Parathyroid adenoma (tissue), 2 donors: Measurements from ENCODE around the gene MRRF.

ENCODE experiments used
- H2AFZ ChIP-seq: fragments of 300-600 bp; sonication (generic); one replicate; pipeline ENCODE4 v1.7.0; 2017; ENCODE audit warnings: antibody characterized with exemption, mild to moderate bottlenecking
- H3K27ac ChIP-seq: fragments of 300-600 bp; sonication (generic); one replicate; pipeline ENCODE4 v1.7.0; 2017
- H3K27me3 ChIP-seq: fragments of 300-600 bp; sonication (generic); one replicate; pipeline ENCODE4 v1.7.0; 2017; ENCODE audit warnings: low read length; ENCODE audit not compliant: control insufficient read depth, insufficient read depth
- H3K36me3 ChIP-seq: fragments of 300-600 bp; sonication (generic); one replicate; pipeline ENCODE4 v1.7.0; 2017; ENCODE audit warnings: low read length; ENCODE audit not compliant: control insufficient read depth, insufficient read depth
- H3K4me1 ChIP-seq: fragments of 300-600 bp; sonication (generic); one replicate; pipeline ENCODE4 v1.7.0; 2017; ENCODE audit warnings: control low read depth
- H3K4me2 ChIP-seq: fragments of 300-600 bp; sonication (generic); one replicate; pipeline ENCODE4 v1.7.0; 2017; ENCODE audit warnings: low read length
- H3K4me3 ChIP-seq: fragments of 300-600 bp; sonication (generic); one replicate; pipeline ENCODE4 v1.7.0; 2017; ENCODE audit warnings: low read depth, low read length
- H3K79me2 ChIP-seq: fragments of 300-600 bp; sonication (generic); one replicate; pipeline ENCODE4 v1.7.0; 2017; ENCODE audit warnings: control low read depth
- H3K9ac ChIP-seq: fragments of 300-600 bp; sonication (generic); one replicate; pipeline ENCODE4 v1.7.0; 2017; ENCODE audit warnings: mild to moderate bottlenecking
- H3K9me3 ChIP-seq: fragments of 300-600 bp; sonication (generic); one replicate; pipeline ENCODE4 v1.7.0; 2017; ENCODE audit warnings: low read length; ENCODE audit not compliant: control insufficient read depth
- TF ChIP-seq, protein P1 (sequence below): fragments of 300-600 bp; sonication (generic); IDR thresholded peaks from one replicate; pipeline ENCODE4 v1.7.0; 2017; ENCODE audit warnings: antibody characterized with exemption, mild to moderate bottlenecking
- donor health status: primary hyperparathyroidism.

The MRRF gene

DNA sequence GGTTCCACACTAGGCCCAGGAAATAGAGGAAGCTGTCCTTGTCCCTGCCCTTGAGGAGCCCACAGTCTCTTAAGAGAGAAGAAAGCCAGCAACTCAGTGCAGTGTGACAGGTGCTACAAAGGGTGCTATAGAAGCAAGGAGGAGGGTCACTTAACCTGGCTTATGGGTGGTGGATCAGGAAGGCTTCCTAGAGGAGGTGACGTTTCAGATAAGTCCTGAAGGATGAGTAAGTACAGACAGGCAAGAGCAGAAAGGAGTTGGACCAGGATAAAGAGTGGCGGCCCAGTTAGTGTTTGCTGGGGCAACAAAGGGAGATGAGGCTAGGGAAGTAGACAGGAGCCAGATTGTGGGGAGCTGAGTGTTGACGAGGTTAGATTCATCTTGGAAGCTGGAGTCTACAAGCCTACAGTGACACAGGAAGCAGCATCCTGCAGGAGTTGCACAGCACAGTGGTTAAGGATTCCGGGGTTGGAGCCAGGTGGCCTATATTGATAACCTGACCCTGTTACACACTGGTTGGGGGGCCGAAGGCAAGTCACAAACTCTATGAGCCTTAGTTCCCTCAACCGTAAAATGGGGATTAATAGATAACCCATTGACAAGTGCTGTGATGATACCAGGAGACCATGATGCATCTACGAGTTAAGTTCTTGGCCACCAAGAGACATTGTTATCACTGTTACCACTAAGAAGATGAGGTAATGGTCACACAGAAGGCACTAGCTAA is 30.5 kb upstream of the MRRF start:
- Histone ChIP-seq H3K79me2 (no peaks in the 10 kb centered on the region), H3K27ac (no peak overlapping the region), H3K4me3 (no peak overlapping the region), H3K4me1 (no peaks in the 10 kb centered on the region), H3K9ac (no peak overlapping the region), H3K27me3 (no peaks in the 10 kb centered on the region), H3K36me3 (no peaks in the 10 kb centered on the region), H3K9me3 (no peaks in the 10 kb centered on the region), H3K4me2 (no peak overlapping the region), H2AFZ (no peak overlapping the region)
- TF ChIP-seq, protein P1, sequence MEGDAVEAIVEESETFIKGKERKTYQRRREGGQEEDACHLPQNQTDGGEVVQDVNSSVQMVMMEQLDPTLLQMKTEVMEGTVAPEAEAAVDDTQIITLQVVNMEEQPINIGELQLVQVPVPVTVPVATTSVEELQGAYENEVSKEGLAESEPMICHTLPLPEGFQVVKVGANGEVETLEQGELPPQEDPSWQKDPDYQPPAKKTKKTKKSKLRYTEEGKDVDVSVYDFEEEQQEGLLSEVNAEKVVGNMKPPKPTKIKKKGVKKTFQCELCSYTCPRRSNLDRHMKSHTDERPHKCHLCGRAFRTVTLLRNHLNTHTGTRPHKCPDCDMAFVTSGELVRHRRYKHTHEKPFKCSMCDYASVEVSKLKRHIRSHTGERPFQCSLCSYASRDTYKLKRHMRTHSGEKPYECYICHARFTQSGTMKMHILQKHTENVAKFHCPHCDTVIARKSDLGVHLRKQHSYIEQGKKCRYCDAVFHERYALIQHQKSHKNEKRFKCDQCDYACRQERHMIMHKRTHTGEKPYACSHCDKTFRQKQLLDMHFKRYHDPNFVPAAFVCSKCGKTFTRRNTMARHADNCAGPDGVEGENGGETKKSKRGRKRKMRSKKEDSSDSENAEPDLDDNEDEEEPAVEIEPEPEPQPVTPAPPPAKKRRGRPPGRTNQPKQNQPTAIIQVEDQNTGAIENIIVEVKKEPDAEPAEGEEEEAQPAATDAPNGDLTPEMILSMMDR, result no peak

DNA sequence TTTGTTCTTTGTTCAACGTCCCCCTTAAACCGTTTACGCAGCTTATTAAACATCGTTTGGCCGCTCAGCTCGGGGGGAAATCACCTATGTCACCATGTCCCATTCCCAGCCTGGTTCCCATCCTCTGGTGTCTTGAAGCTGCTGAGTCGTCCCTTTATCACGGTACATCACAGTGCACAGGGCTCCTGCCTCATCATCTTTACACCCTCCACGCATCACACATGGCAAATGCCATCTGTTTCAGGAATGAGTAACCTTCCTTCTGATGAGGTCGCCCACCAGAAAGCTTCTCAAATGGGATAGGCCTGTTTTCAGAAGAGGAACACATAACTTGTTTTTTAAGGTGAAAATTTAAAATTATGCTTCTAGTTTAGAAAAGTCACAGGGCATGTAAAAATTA is 28.0 kb upstream of the MRRF start:
- Histone ChIP-seq H3K4me2 (no peak overlapping the region), H2AFZ (no peak overlapping the region), H3K4me1 (no peaks in the 10 kb centered on the region), H3K27ac (no peak overlapping the region), H3K36me3 (no peaks in the 10 kb centered on the region), H3K79me2 (no peaks in the 10 kb centered on the region), H3K9me3 (no peaks in the 10 kb centered on the region), H3K9ac (no peak overlapping the region), H3K27me3 (no peaks in the 10 kb centered on the region), H3K4me3 (no peak overlapping the region)
- TF ChIP-seq, protein P1, result no peak

DNA sequence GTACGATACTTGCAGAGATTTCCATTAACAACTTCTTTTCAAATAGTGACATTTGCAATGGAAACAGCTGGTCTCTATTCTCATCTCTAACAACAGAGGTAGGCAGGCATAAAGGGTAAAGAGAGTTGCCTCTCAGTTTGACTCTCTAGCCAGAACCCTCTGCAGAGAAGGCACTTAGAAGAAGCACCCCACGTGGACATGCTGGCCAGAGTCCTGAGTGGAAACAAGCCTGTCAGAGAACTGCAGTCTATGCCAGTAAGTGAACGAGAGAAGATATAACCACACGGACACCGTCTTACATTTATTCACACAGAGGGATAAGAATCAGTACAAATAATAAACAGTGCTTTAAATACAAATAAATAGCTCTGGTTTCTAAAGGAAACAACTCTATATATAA is 25.0 kb upstream of the MRRF start:
- H2AFZ ChIP-seq, result no peak overlapping the region

DNA sequence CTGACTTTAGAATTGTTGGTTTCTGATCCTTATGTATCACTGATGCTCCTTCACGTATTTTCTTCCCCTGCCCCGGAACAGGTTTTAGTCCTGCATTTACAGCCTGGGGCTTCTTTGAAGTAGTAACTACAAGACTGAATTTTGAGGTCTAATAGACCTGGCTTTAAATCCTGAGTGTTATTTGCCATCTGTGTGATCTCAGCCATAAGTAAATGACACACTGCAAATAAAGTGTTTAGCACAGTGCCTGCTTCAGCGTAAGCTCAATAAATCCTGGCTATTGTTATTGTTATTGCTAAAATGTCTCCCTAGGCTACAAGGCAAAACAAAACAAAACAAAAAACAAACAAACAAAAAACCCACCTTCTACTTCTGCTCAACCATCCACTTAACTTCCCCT is 20.3 kb upstream of the MRRF start:
- no peaks in the 10 kb centered on the region for H3K9me3 ChIP-seq
- H3K4me2 ChIP-seq, result no peak overlapping the region
- H3K4me1 ChIP-seq, result no peaks in the 10 kb centered on the region
- no peaks in the 10 kb centered on the region for H3K36me3 ChIP-seq
- no peak overlapping the region for H3K4me3 ChIP-seq
- no peaks in the 10 kb centered on the region for H3K79me2 ChIP-seq
- no peaks in the 10 kb centered on the region for H3K27me3 ChIP-seq
- H2AFZ ChIP-seq, result no peak overlapping the region
- no peak overlapping the region for H3K27ac ChIP-seq
- H3K9ac ChIP-seq, result no peak overlapping the region
- TF ChIP-seq, protein P1, result no peak

More for the DNA sequence above, 25.0 kb upstream of the MRRF start:
- Histone ChIP-seq H3K36me3 (no peaks in the 10 kb centered on the region), H3K27me3 (no peaks in the 10 kb centered on the region), H3K4me3 (no peak overlapping the region), H3K79me2 (no peaks in the 10 kb centered on the region), H3K9ac (no peak overlapping the region), H3K27ac (no peak overlapping the region), H3K9me3 (no peaks in the 10 kb centered on the region), H3K4me2 (no peak overlapping the region), H3K4me1 (no peaks in the 10 kb centered on the region)
- TF ChIP-seq, protein P1, result no peak

DNA sequence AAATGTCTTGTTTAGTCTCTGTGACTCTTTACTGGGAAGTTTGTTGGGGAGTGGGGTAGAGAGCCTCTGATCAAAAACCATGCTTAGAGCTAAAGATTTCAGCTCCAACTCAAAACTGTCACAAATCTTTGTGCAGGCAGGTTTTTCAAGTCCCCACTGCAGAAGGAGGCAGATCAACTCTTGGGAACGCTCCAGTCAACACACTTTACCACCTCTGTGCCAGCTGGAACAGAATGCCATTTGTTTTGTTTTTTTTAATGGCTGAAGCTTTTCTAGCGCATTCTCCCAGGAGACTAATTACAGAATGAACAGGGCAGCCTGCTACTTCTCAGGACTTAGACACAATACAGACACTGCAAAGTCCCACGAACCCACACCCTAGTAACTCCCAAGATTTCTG is 18.0 kb upstream of the MRRF start:
- H3K27ac ChIP-seq, result no peak overlapping the region

More for the DNA sequence above, 18.0 kb upstream of the MRRF start:
- Histone ChIP-seq H3K4me2 (no peak overlapping the region), H3K9me3 (no peaks in the 10 kb centered on the region), H3K79me2 (no peaks in the 10 kb centered on the region), H3K4me1 (no peaks in the 10 kb centered on the region), H3K36me3 (no peaks in the 10 kb centered on the region), H3K9ac (no peak overlapping the region), H3K4me3 (no peak overlapping the region), H3K27me3 (no peaks in the 10 kb centered on the region), H2AFZ (no peak overlapping the region)
- TF ChIP-seq, protein P1, result no peak
